ENCODE results near the gene ZNF526.
"Not testable (repeated sequence)": the region's sequence is repeated elsewhere in the genome, so short reads cannot be mapped to it uniquely, and the experiment has no call there.

Gene ZNF526

GRCh38 chr19:42246922-42247639, 27.0 kb downstream of the ZNF526 start:
- no peak for DNase-seq (ENCODE audit: low read depth)

- no peak for DNase-seq (ENCODE audit: low read depth)
Observed at GRCh38 chr19:42247640-42248199, 27.6 kb downstream of the ZNF526 start.

- DNase-seq (ENCODE audit: low read depth) = no peak
Observed at GRCh38 chr19:42248270-42249148, 28.4 kb downstream of the ZNF526 start.

GRCh38 chr19:42249149-42249750, 29.1 kb downstream of the ZNF526 start:
- no peak for DNase-seq (ENCODE audit: low read depth)

GRCh38 chr19:42249769-42250168, 29.7 kb downstream of the ZNF526 start:
- no peak for DNase-seq (ENCODE audit: low read depth)

GRCh38 chr19:42250183-42250665, 30.1 kb downstream of the ZNF526 start:
- DNase-seq (ENCODE audit: low read depth) = no peak

- no peak for DNase-seq (ENCODE audit: low read depth)
Observed at GRCh38 chr19:42250666-42251531, 30.8 kb downstream of the ZNF526 start.

GRCh38 chr19:42251572-42252358, 31.7 kb downstream of the ZNF526 start:
- DNase-seq (ENCODE audit: low read depth) = no peak

- DNase-seq (ENCODE audit: low read depth) = no peak
Observed at GRCh38 chr19:42252365-42253244, 32.5 kb downstream of the ZNF526 start.

- peak; percentile 56 for DNase-seq (ENCODE audit: low read depth)
Observed at GRCh38 chr19:42253245-42254088, 33.4 kb downstream of the ZNF526 start.

GRCh38 chr19:42254089-42254849, 34.2 kb downstream of the ZNF526 start:
- peak; percentile 75 for DNase-seq (ENCODE audit: low read depth)

- peak; percentile 88 for DNase-seq (ENCODE audit: low read depth)
Observed at GRCh38 chr19:42254850-42255765, 35.0 kb downstream of the ZNF526 start, which contains the start of gene ERF. ERF (minus strand) TSS chr19:42255128; CDS start chr19:42254999, 129 bp downstream.

- no peak for DNase-seq (ENCODE audit: low read depth)
Observed at GRCh38 chr19:42255766-42256745, 35.9 kb downstream of the ZNF526 start.

GRCh38 chr19:42257842-42258241, 37.7 kb downstream of the ZNF526 start:
- not testable (repeated sequence) for DNase-seq (ENCODE audit: low read depth)

- no peak for DNase-seq (ENCODE audit: low read depth)
Observed at GRCh38 chr19:42261763-42262162, 41.7 kb downstream of the ZNF526 start.
